ENCODE data around the gene SIN3A.

DNA sequence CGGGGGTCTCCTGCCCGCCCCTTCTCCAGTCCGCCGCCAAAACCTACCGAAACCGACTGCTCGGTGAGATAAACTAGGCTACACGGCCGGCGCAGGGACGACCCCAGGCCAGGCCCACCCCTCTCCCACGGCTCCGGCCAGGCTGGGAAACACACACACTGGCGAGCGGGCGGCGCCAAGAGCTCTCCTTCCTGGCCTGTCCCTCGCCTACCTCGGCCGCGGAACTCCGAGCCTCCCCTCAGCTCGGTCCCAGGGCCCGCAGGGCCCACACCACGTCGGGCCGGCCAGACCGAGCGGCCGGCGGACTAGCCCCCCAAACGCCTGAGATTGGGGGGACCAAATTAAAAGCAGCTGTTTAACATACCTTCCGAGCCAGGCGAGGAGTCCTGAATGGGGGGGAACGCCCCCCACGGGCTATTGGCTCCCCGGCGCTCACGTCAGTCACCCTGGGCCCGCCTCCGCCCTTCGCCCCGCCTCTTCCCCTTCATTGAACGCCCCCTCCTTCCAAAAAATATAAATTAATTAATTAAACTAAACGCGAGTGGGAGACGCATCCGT lies 4.0 kb upstream of the SIN3A start:
- TF ChIP-seq CTCF (IDR thresholded peaks at IDR 0.05) (peak in 1 of 6 experiments; percentile 6), POLR2A (IDR thresholded peaks at IDR 0.05) (peak; percentile 13 to 70)

All from Peyer's patch (tissue), 4 donors.